COLO668 (cell line): ENCODE results near the gene PDE8A.
A peak's percentile ranks its signal among the peaks of the same experiment; 100 is the strongest.

Experiments
- DNase-seq: peaks from one replicate; lab custom pipeline; 2025; ENCODE audit not compliant: unreplicated experiment; lab: John Stamatoyannopoulos, UW

PDE8A gene

GRCh38 chr15:85116925-85117646 is 135.4 kb downstream of the PDE8A start:
- DNase-seq: no peak

DNA sequence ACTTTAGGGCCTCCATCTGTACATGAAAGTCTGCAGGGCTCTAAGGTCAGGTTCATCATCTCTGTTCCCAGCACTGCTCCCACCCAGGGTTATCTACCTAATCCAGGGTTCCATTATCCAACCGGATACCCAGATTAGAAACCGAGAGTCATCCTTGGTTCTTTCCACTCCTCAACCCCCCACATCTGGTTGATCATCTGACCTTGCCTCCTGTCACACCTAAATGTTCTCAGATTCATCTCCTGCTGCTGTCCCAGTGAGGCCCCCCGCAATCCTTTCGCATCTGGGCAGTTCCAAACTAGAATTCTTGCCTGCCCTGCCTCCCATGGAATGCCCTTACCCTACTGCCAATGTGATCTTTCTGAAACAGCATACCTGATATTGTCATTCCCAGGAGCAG is 136.5 kb downstream of the PDE8A start:
- DNase-seq: no peak

DNA sequence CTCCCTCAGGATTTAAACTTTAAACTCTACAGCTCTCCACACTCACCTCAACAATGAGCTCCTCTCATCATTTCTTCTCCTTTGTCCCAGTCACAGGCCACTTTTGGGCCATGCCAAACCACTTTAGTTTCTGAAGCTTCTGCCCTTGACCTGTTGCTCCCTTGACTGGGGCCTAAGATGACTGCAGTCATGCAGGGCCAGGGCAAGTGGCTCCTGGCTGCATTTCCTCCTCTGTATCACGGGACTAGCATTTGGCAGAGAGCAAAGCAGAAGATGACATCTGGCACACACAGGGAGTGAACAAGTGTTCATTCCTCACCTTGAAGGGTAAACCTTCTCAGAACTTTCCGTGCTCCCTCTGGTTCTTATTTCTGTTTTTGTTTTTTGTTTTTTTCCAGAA is 136.9 kb downstream of the PDE8A start:
- no peak for DNase-seq

DNA sequence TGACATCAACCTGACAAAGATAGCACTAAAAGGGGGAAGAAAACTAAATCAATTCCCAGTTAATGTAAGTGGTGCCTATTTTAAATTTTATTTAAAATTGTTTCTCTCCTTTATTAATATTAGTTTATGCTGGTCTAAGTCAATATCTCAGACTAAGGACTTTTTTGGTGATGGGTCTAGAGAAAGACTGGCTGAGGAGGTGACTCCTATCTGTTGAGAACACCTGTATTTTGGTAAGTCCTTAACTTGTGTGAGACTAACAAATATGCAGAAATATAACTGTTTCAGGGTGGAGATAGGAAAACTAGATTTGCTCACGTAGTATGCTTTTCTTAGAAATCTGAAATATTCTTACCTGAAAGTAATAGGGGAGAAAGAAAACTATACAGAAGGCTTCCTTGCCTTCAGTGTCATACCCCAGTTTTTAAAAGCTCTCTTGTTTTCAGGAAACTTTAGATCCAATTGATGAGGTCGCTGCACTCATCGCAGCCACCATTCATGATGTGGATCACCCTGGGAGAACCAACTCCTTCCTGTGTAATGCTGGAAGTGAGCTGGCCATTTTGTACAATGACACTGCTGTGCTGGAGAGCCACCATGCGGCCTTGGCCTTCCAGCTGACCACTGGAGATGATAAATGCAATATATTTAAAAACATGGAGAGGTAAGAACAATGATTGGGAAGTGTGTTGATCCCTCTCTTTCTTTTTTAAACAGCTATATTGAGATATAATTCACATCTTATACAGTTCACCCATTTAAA is 138.9 kb downstream of the PDE8A start:
- no peak for DNase-seq

- no peak for DNase-seq
Observed at GRCh38 chr15:85124173-85124572, 142.5 kb downstream of the PDE8A start.

- DNase-seq: no peak
Observed at GRCh38 chr15:85125056-85125661, 143.5 kb downstream of the PDE8A start.

GRCh38 chr15:85128621-85129020 is 147.0 kb downstream of the PDE8A start:
- no peak for DNase-seq

- no peak for DNase-seq
Observed at GRCh38 chr15:85129881-85130280, 148.2 kb downstream of the PDE8A start.

GRCh38 chr15:85131915-85132314 is 150.3 kb downstream of the PDE8A start:
- DNase-seq: no peak

DNA sequence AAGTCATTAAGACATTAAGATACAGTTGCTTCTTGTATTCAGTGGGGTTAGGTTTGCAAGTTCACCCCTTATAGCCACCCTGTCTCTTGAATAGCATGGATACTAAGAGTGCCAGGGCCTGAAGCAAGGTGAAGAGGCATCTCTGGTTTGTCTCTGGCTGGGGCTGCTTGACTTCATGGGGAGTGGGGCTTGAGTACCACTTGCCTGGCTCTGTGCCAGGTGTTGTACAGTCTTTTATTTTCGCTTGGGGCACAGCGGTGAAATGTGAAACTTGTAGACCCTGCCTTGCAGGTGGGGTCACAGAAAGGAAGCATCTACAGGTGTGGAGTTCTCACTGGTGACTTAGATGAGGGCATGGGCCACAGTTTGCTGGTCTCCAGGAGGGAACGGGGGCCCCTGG is 152.1 kb downstream of the PDE8A start:
- peak; percentile 26 for DNase-seq

DNA sequence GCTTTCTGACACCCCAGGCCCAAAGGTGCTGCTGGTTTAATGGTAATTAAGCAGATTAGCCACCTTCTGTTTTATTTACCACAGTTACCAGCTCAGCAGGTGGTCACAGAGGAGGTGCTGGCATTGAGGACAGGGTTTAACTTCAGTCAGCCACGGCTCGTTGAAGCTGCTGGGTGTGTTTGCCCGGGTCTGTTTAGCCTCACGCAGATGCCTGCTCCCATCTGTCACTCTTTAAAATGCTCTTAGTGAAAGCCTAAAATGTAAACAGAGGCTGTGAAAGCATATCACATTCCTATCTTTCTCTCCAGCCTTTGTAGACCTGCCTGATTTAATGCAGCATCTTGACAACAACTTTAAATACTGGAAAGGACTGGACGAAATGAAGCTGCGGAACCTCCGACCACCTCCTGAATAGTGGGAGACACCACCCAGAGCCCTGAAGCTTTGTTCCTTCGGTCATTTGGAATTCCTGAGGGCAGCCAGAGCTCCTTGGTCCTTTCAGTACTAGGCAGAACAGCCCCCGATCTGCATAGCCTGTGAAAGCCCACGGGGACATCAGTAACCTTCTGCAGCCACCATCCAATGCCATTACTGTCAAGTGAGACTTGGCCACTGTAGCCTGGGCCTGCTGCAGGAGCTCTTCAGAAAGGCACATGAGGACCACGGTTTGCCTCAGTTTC is 156.0 kb downstream of the PDE8A start:
- DNase-seq: peak; percentile 85

- no peak for DNase-seq
Observed at GRCh38 chr15:85139391-85139790, 157.7 kb downstream of the PDE8A start.

GRCh38 chr15:85141726-85142125 is 160.1 kb downstream of the PDE8A start:
- no peak for DNase-seq

- no peak for DNase-seq
Observed at GRCh38 chr15:85142312-85142711, 160.7 kb downstream of the PDE8A start.

DNA sequence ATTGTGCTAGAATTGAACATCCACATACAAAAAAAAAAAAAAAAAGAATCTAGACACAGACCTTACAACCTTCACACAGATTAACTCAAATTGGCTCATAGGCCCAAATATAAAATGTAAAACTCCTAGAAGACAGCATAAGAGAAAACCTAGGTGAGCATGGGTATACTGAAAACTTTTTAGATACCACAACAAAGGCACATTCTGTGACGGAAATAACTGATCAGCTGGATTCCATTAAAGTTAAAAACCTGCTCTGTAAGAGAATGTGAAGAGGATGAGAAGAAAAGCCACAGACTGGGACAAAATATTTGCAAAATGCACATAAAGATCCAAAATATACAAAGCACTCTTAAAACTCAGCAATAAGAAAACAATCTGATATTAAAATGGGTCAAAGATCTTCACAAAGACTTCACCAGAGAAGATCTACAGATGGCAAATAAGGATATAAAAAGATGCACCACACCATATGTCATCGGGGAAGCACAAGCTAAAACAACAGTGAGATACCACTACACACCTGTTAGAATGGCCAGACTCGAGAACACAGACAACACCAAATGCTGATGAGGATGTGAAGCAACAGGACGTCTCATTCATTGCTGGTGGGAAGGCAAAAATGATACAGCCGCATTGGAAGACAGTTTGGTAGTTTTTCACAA is 167.9 kb downstream of the PDE8A start:
- DNase-seq: no peak

DNA sequence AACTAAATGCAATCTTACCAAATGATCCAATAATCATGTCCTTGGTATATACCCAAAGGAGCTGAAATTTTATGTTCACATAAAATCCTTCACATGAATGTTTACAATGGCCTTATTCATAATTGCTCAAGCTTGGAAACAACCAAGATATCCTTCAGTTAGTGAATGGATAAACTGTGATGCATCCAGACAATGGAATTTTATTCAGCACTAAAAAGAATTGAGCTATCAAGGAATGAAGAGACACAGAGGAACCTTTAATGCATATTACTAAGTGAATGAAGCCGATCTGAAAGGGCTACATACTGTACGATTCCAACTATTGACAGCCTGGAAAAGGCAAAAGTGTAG is 168.4 kb downstream of the PDE8A start:
- DNase-seq: no peak

DNA sequence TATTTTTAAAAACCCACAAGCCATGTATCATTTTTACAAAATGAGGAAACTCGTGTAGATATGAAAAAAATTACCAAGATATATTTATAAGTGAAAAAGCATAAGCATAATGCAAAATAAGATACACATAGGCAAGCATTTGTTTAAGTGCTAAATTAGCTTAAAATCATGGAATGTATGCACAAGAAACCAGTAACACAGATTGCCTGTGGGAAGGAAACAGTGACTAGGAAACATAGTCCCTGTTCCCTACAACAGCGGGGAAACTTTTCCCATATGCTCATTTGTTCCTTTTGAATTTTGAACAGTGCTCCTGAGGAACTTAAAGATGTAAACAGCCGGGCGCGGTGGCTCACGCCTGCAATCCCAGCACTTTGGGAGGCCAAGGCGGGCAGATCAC is 169.5 kb downstream of the PDE8A start:
- DNase-seq: no peak

GRCh38 chr15:85151861-85152260 is 170.2 kb downstream of the PDE8A start:
- no peak for DNase-seq

DNA sequence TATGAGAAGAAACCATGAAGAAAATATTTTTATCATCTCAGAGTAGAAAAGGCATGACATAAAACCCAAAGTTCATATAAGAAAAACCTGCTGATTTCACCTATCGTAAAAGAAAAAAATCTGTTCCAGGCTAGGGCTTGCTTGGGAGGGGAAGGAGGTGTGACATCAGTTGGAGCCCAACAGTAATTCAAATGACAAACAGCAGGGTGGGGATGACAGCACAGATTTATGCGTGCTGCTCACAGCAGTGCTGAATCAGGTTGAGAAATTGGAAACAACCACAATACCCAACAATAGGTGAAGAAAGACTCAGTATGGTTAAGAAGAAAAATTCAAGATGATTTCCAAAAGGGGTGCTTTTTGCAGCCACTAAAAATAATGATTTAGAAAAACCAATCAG is 172.4 kb downstream of the PDE8A start:
- DNase-seq: no peak

DNA sequence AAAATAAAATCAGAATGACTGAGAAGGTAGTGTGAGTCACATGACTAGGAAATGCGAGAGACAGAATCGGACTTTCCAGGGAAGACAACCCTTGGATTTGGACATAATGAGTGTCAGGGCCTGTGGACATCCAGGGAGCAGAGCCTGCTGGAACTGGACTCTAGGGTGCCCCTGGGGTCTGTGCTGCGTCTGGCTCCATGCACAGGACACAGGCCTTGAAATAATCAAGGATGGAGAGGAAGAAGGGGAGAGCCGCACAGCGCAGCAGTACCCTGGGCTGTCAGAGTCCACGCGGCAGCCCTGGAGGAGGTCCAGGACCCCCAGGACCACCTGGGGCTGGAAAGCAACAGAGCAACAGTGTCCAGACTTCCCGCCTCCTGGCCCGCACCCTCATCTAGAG is 173.7 kb downstream of the PDE8A start:
- DNase-seq: no peak

GRCh38 chr15:85155857-85156256 is 174.2 kb downstream of the PDE8A start:
- DNase-seq: no peak
